Right lobe of liver (tissue), 4 donors: Measurements from ENCODE around the gene PTPN18.

Experiments used
- CTCF ChIP-seq, 4 donors: fragments of 200-600 bp in 3 of 4; fragments of 450-650 bp in 1 of 4; IDR thresholded peaks; one replicate each; pipeline versions ENCODE4 v1.5.1 to v1.8.0; 2016 to 2022; ENCODE audit warnings: antibody characterized with exemption in 4 of 4, mild to moderate bottlenecking in 2 of 4
- POLR2A ChIP-seq: fragments of 450-650 bp; IDR thresholded peaks from one replicate; pipeline ENCODE4 v1.6.1; 2017; ENCODE audit warnings: antibody characterized with exemption, mild to moderate bottlenecking
- donor health status: DM: no; HTN: no; CAD: no.
- donor health status: DM: no; HTN: no; CAD: no.
- donor health status: DM: no; HTN: yes; CAD: no.

- TF ChIP-seq POLR2A = peak; percentile 95
- peak; percentile 54 to 70 (median 60) for TF ChIP-seq CTCF (IDR thresholded peaks at IDR 0.05)
Observed at GRCh38 chr2:130355578-130356431, at the start of gene PTPN18.
